SKM-1 treated with dmso at 0.1 percent for 144 hours (cell line): ENCODE measurements around the gene BSPRY.

Source experiments
- DNase-seq: peaks from one replicate; lab custom pipeline; 2025; ENCODE audit not compliant: unreplicated experiment; lab: John Stamatoyannopoulos, UW

BSPRY gene

GRCh38 chr9:113349445-113350094 is at the start of gene BSPRY:
TSS of gene BSPRY (plus strand) at chr9:113349541. CDS start at chr9:113349580, 39 bp downstream.
- DNase-seq: no peak

- DNase-seq: peak; percentile 27
These were observed 49.5 kb upstream of the BSPRY start for GRCh38 chr9:113299800-113300292.

- DNase-seq: no peak
These were observed 47.8 kb upstream of the BSPRY start for GRCh38 chr9:113301548-113301947.

- DNase-seq: no peak
These were observed 46.4 kb upstream of the BSPRY start, which contains the start of gene RNF183 for GRCh38 chr9:113302792-113303418. TSS of gene RNF183 (minus strand) at chr9:113303376. CDS start at chr9:113298184, 5,192 bp downstream.

- no peak for DNase-seq
These were observed 42.8 kb upstream of the BSPRY start for GRCh38 chr9:113306566-113306965.

- DNase-seq: no peak
These were observed 41.9 kb upstream of the BSPRY start for GRCh38 chr9:113307396-113307975.

GRCh38 chr9:113309204-113309813 is 40.0 kb upstream of the BSPRY start:
- peak; percentile 4 for DNase-seq

- DNase-seq: no peak
These were observed 38.8 kb upstream of the BSPRY start for GRCh38 chr9:113310538-113310937.

- DNase-seq: no peak
These were observed 37.4 kb upstream of the BSPRY start for GRCh38 chr9:113311961-113312360.

GRCh38 chr9:113313261-113313660 is 36.1 kb upstream of the BSPRY start:
- no peak for DNase-seq

- no peak for DNase-seq
These were observed 34.1 kb upstream of the BSPRY start for GRCh38 chr9:113315231-113315630.

- no peak for DNase-seq
These were observed 33.3 kb upstream of the BSPRY start for GRCh38 chr9:113316030-113316429.

GRCh38 chr9:113317777-113318176 is 31.6 kb upstream of the BSPRY start:
- no peak for DNase-seq

GRCh38 chr9:113319054-113319453 is 30.3 kb upstream of the BSPRY start:
- no peak for DNase-seq

GRCh38 chr9:113320051-113320450 is 29.3 kb upstream of the BSPRY start:
- no peak for DNase-seq

- DNase-seq: no peak
These were observed 26.7 kb upstream of the BSPRY start for GRCh38 chr9:113322671-113323070.

GRCh38 chr9:113326230-113326629 is 23.1 kb upstream of the BSPRY start:
- DNase-seq: no peak

- no peak for DNase-seq
These were observed 21.1 kb upstream of the BSPRY start for GRCh38 chr9:113328045-113328782.

GRCh38 chr9:113331780-113332179 is 17.6 kb upstream of the BSPRY start:
- DNase-seq: no peak

- DNase-seq: no peak
These were observed 11.6 kb upstream of the BSPRY start for GRCh38 chr9:113337714-113338113.
